DMS79 treated with DMSO at 0.1 percent for 48 hours (cell line): ENCODE data around the gene CARMIL1.

Source experiments
- DNase-seq: peaks from one replicate; lab custom pipeline; 2025; lab: John Stamatoyannopoulos, UW

CARMIL1 gene

GRCh38 chr6:25659633-25660368 lies 380.6 kb downstream of the CARMIL1 start:
- no peak for DNase-seq

- no peak for DNase-seq
Observed at GRCh38 chr6:25660512-25660911, 381.3 kb downstream of the CARMIL1 start.

- no peak for DNase-seq
Observed at GRCh38 chr6:25661129-25661779, 382.1 kb downstream of the CARMIL1 start.

GRCh38 chr6:25665455-25665854 lies 386.3 kb downstream of the CARMIL1 start:
- DNase-seq, result no peak

- DNase-seq, result no peak
Observed at GRCh38 chr6:25669413-25669812, 390.2 kb downstream of the CARMIL1 start.
